Natural killer cell treated with Interleukin-12 subunit alpha and Interleukin-12 subunit beta and Interleukin-15 and Interleukin-18, amount 100 ng/mL, for 72 hours (primary cell): Measurements from ENCODE around the gene NEDD9. TPM values are rescaled to one million over a fixed set of nuclear protein-coding genes. Genes with fewer than 3 reads are reported as not detected.

Experiments used
- ATAC-seq, 2 donors: fragments of 150-1000 bp; cut with Tn5 transposase in 1 of 2; sonication (Bioruptor Pico), chemical (Tn5 transposase) in 1 of 2; 2 replicates each; pipeline ENCODE4 v1.10.0; 2021
- DNase-seq: peaks from one replicate; pipeline ENCODE4 v3.0.0; 2022; ENCODE audit warnings: low spot score
- H3K27ac Mint-ChIP-seq, 2 donors: 1 replicate in 1 of 2; 2 replicates in 1 of 2; pipeline ENCODE4 v1.8.0; 2022; ENCODE audit warnings: mixed read lengths in 2 of 2, mild to moderate bottlenecking in 1 of 2, moderate library complexity in 1 of 2
- H3K27me3 Mint-ChIP-seq, 2 donors: 1 replicate in 1 of 2; 2 replicates in 1 of 2; pipeline ENCODE4 v1.8.0; 2022; ENCODE audit warnings: mixed read lengths in 2 of 2
- H3K36me3 Mint-ChIP-seq: one replicate; pipeline ENCODE4 v1.8.0; 2022; ENCODE audit warnings: mixed read lengths
- H3K4me1 Mint-ChIP-seq, 2 donors: 1 replicate in 1 of 2; 2 replicates in 1 of 2; pipeline ENCODE4 v1.8.0; 2022; ENCODE audit warnings: low read depth in 2 of 2, mixed read lengths in 2 of 2, mild to moderate bottlenecking in 1 of 2
- H3K4me3 Mint-ChIP-seq: one replicate; pipeline ENCODE4 v1.8.0; 2022; ENCODE audit warnings: mixed read lengths
- H3K9me3 Mint-ChIP-seq: 2 replicates; pipeline ENCODE4 v1.8.0; 2022; ENCODE audit warnings: mixed read lengths
- total RNA-seq, 2 donors: library from RNA; stranded (reverse); gene quantifications; one replicate each; pipeline ENCODE4 v1.2.3, GENCODE V29; 2022

The NEDD9 gene
- total RNA-seq, 2 donors from 2014 or later, result 59.9 to 81.3 TPM

- Mint-ChIP-seq H3K4me1 (peaks cover 28 to 36% of the 10 kb centered on the region in 2 donors), H3K36me3 (peaks cover 32% of the 10 kb centered on the region), H3K9me3 (peaks cover 6% of the 10 kb centered on the region), H3K4me3 (no peak overlapping the region), H3K27ac (peak overlapping the region in 1 of 2 donors; percentile 12), H3K27me3 (no peaks in the 10 kb centered on the region)
- ATAC-seq, result no peak
- no peak for DNase-seq
Measured at GRCh38 chr6:11251553-11252360, 19.3 kb upstream of the NEDD9 start.

GRCh38 chr6:11250108-11250507 is 17.6 kb upstream of the NEDD9 start:
- H3K36me3 Mint-ChIP-seq, result peaks cover 28% of the 10 kb centered on the region
- H3K4me3 Mint-ChIP-seq, result no peak overlapping the region
- no peak overlapping the region for H3K27ac Mint-ChIP-seq
- H3K9me3 Mint-ChIP-seq, result peaks cover 6% of the 10 kb centered on the region
- ATAC-seq (no peak), DNase-seq (no peak)
- peaks cover 17 to 23% of the 10 kb centered on the region in 2 donors for H3K4me1 Mint-ChIP-seq
- no peaks in the 10 kb centered on the region for H3K27me3 Mint-ChIP-seq

- no peak overlapping the region for H3K4me3 Mint-ChIP-seq
- peaks cover 29% of the 10 kb centered on the region for H3K36me3 Mint-ChIP-seq
- peaks cover 19 to 26% of the 10 kb centered on the region in 2 donors for H3K4me1 Mint-ChIP-seq
- H3K27me3 Mint-ChIP-seq, result no peaks in the 10 kb centered on the region
- peaks cover 3% of the 10 kb centered on the region for H3K9me3 Mint-ChIP-seq
- ATAC-seq (no peak), DNase-seq (no peak)
- H3K27ac Mint-ChIP-seq, result no peak overlapping the region
Measured at GRCh38 chr6:11248974-11249761, 16.7 kb upstream of the NEDD9 start.

GRCh38 chr6:11246722-11247121 is 14.3 kb upstream of the NEDD9 start:
- ATAC-seq, result no peak
- Mint-ChIP-seq H3K27me3 (no peaks in the 10 kb centered on the region), H3K4me3 (no peak overlapping the region), H3K4me1 (peaks cover 16 to 31% of the 10 kb centered on the region in 2 donors), H3K9me3 (peaks cover 3% of the 10 kb centered on the region), H3K27ac (no peak overlapping the region), H3K36me3 (peaks cover 38% of the 10 kb centered on the region)
- no peak for DNase-seq

GRCh38 chr6:11245381-11246256 is 13.2 kb upstream of the NEDD9 start:
- DNase-seq (no peak), ATAC-seq (no peak)
- H3K9me3 Mint-ChIP-seq, result peaks cover 3% of the 10 kb centered on the region
- peak overlapping the region in 1 of 2 donors; percentile 30 for H3K27ac Mint-ChIP-seq
- H3K4me1 Mint-ChIP-seq, result peaks cover 12 to 30% of the 10 kb centered on the region in 2 donors
- no peak overlapping the region for H3K4me3 Mint-ChIP-seq
- H3K27me3 Mint-ChIP-seq, result no peaks in the 10 kb centered on the region
- peaks cover 31% of the 10 kb centered on the region for H3K36me3 Mint-ChIP-seq

GRCh38 chr6:11244387-11245126 is 12.1 kb upstream of the NEDD9 start:
- H3K27me3 Mint-ChIP-seq, result no peaks in the 10 kb centered on the region
- no peak overlapping the region for H3K4me3 Mint-ChIP-seq
- H3K9me3 Mint-ChIP-seq, result peaks cover 3% of the 10 kb centered on the region
- peaks cover 11 to 30% of the 10 kb centered on the region in 2 donors for H3K4me1 Mint-ChIP-seq
- ATAC-seq, result no peak
- peak overlapping the region in 1 of 2 donors; percentile 30 for H3K27ac Mint-ChIP-seq
- peaks cover 30% of the 10 kb centered on the region for H3K36me3 Mint-ChIP-seq
- no peak for DNase-seq

GRCh38 chr6:11243861-11244260 is 11.4 kb upstream of the NEDD9 start:
- peaks cover 11 to 29% of the 10 kb centered on the region in 2 donors for H3K4me1 Mint-ChIP-seq
- peaks cover 3% of the 10 kb centered on the region for H3K9me3 Mint-ChIP-seq
- no peak overlapping the region for H3K4me3 Mint-ChIP-seq
- H3K27me3 Mint-ChIP-seq, result no peaks in the 10 kb centered on the region
- H3K36me3 Mint-ChIP-seq, result peaks cover 27% of the 10 kb centered on the region
- DNase-seq (no peak), ATAC-seq (no peak)
- no peak overlapping the region for H3K27ac Mint-ChIP-seq

- H3K27me3 Mint-ChIP-seq, result no peaks in the 10 kb centered on the region
- H3K4me3 Mint-ChIP-seq, result no peak overlapping the region
- H3K36me3 Mint-ChIP-seq, result peaks cover 30% of the 10 kb centered on the region
- H3K9me3 Mint-ChIP-seq, result peaks cover 3% of the 10 kb centered on the region
- DNase-seq, result no peak
- H3K4me1 Mint-ChIP-seq, result peaks cover 11 to 31% of the 10 kb centered on the region in 2 donors
- peak overlapping the region in 1 of 2 donors; percentile 45 for H3K27ac Mint-ChIP-seq
- ATAC-seq, result no peak
Measured at GRCh38 chr6:11242711-11243110, 10.2 kb upstream of the NEDD9 start.

GRCh38 chr6:11241793-11242201 is 9.3 kb upstream of the NEDD9 start:
- Mint-ChIP-seq H3K27ac (no peak overlapping the region), H3K27me3 (no peaks in the 10 kb centered on the region), H3K4me3 (no peak overlapping the region), H3K9me3 (no peaks in the 10 kb centered on the region), H3K4me1 (peaks cover 17 to 28% of the 10 kb centered on the region in 2 donors), H3K36me3 (peaks cover 21% of the 10 kb centered on the region)
- DNase-seq, result no peak
- ATAC-seq, result no peak

- H3K9me3 Mint-ChIP-seq, result no peaks in the 10 kb centered on the region
- no peaks in the 10 kb centered on the region for H3K27me3 Mint-ChIP-seq
- H3K36me3 Mint-ChIP-seq, result peaks cover 21% of the 10 kb centered on the region
- H3K4me1 Mint-ChIP-seq, result peaks cover 23 to 33% of the 10 kb centered on the region in 2 donors
- no peak for ATAC-seq
- DNase-seq, result no peak
- no peak overlapping the region for H3K4me3 Mint-ChIP-seq
- peak overlapping the region in 1 of 2 donors; percentile 16 for H3K27ac Mint-ChIP-seq
Measured at GRCh38 chr6:11241154-11241792, 8.8 kb upstream of the NEDD9 start.

- H3K36me3 Mint-ChIP-seq, result peaks cover 6% of the 10 kb centered on the region
- peaks cover 37 to 41% of the 10 kb centered on the region in 2 donors for H3K4me1 Mint-ChIP-seq
- H3K9me3 Mint-ChIP-seq, result no peaks in the 10 kb centered on the region
- DNase-seq (no peak), ATAC-seq (no peak)
- H3K4me3 Mint-ChIP-seq, result no peak overlapping the region
- no peaks in the 10 kb centered on the region for H3K27me3 Mint-ChIP-seq
- H3K27ac Mint-ChIP-seq, result peak overlapping the region in 1 of 2 donors; percentile 83
Measured at GRCh38 chr6:11237956-11238355, 5.5 kb upstream of the NEDD9 start.

GRCh38 chr6:11237428-11237827 is 5.0 kb upstream of the NEDD9 start:
- Mint-ChIP-seq H3K4me1 (peaks cover 41 to 43% of the 10 kb centered on the region in 2 donors), H3K27me3 (no peaks in the 10 kb centered on the region), H3K4me3 (peak overlapping the region; percentile 27), H3K9me3 (no peaks in the 10 kb centered on the region), H3K27ac (peak overlapping the region; percentile 82 to 83), H3K36me3 (peaks cover 6% of the 10 kb centered on the region)
- ATAC-seq, result no peak
- DNase-seq, result no peak
